Esophagus muscularis mucosa (tissue), 4 donors: ENCODE data around the gene RASSF3. TPM values are rescaled to one million over a fixed set of nuclear protein-coding genes. Genes with fewer than 3 reads are reported as not detected.

Source experiments
- DNase-seq: peaks from one replicate; pipeline ENCODE4 v3.0.0-alpha.2; 2017; ENCODE audit errors: extremely low spot score
- H3K27ac ChIP-seq, 4 donors: fragments of 200-600 bp; sonication (generic); replicated peaks in 1 of 4; 1 replicate in 3 of 4; 2 replicates in 1 of 4; pipeline ENCODE4 v1.5.1; 2016 to 2019; ENCODE audit warnings: mild to moderate bottlenecking in 1 of 4
- H3K27me3 ChIP-seq, 4 donors: fragments of 200-600 bp; sonication (generic); one replicate each; pipeline versions ENCODE4 v1.5.1 to v1.6.0; 2016 to 2019
- H3K36me3 ChIP-seq, 4 donors: fragments of 200-600 bp; sonication (generic); one replicate each; pipeline ENCODE4 v1.5.1; 2016 to 2019
- H3K4me1 ChIP-seq, 4 donors: fragments of 200-600 bp; sonication (generic); one replicate each; pipeline ENCODE4 v1.5.1; 2016 to 2019
- H3K4me3 ChIP-seq, 4 donors: fragments of 200-600 bp; sonication (generic); 1 replicate in 2 of 4; 2 replicates in 2 of 4; pipeline ENCODE4 v1.5.1; 2016 to 2019; ENCODE audit warnings: mild to moderate bottlenecking in 4 of 4, moderate library complexity in 1 of 4
- H3K9me3 ChIP-seq, 4 donors: fragments of 200-600 bp; sonication (generic); 1 replicate in 3 of 4; 2 replicates in 1 of 4; pipeline ENCODE4 v1.5.1; 2016 to 2019
- CTCF ChIP-seq, 3 experiments: fragments of 200-600 bp in 2 of 3; fragments of 450-650 bp in 1 of 3; sonication (generic) in 2 of 3; IDR thresholded peaks; one replicate each; pipeline ENCODE4 v1.5.1; 2017 to 2019; ENCODE audit warnings: antibody characterized with exemption in 3 of 3, mild to moderate bottlenecking in 2 of 3, moderate library complexity in 1 of 3
- EP300 ChIP-seq: sonication (generic); formaldehyde crosslinking; IDR thresholded peaks from one replicate; pipeline ENCODE4 v1.6.1; 2017; ENCODE audit warnings: antibody characterized with exemption
- POLR2A ChIP-seq: fragments of 450-650 bp; IDR thresholded peaks from one replicate; pipeline ENCODE4 v1.6.1; 2017; ENCODE audit warnings: antibody characterized with exemption, moderate library complexity, mild to moderate bottlenecking, low read depth
- POLR2AphosphoS5 ChIP-seq, 2 donors: sonication (generic); formaldehyde crosslinking; IDR thresholded peaks; one replicate each; pipeline ENCODE4 v1.6.1; 2017; ENCODE audit warnings: antibody characterized with exemption in 2 of 2
- WGBS: methylation state at CpG from one replicate; pipeline ENCODE4 v1.1.5; 2018; 5-methylcytosine and 5-hydroxymethylcytosine counted together
- intact Hi-C: fragments of 100-400 bp; cut with DNase I; formaldehyde crosslinking; loops from one replicate; pipeline ENCODE4 v1.15.1; 2023
- total RNA-seq, 4 donors: library from RNA; depleted of rRNA; stranded (reverse); fragments of >200 nt; gene quantifications; one replicate each; pipeline versions ENCODE4 v1.1.0 to v1.2.1, GENCODE V29; 2016

The RASSF3 gene
- total RNA-seq, 4 donors from 2014 or later, result 124 to 299 (median 229) TPM

DNA sequence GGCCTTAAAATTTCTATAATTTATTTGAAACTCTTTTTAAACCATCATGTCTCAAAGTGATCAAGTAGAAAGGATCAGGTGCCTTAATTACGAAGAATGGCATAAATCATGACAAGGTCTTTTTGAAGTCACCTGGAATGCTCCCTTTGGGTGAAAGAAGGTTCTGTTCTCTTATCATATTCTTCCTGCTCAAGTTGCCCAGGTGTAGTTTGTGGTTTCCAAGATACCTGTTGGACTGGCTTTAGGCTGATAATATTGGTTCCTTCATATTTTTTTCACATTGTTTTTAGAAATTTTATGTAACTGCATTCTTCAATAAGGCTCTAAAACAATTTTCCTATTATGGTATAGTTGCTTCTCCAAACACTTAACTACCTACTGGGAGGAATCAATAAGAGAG is 29.2 kb downstream of the RASSF3 start:
- Histone ChIP-seq H3K27ac (no peak overlapping the region), H3K27me3 (no peaks in the 10 kb centered on the region), H3K4me3 (no peak overlapping the region), H3K4me1 (peaks cover 16 to 80% (median 63%) of the 10 kb centered on the region in 4 donors), H3K36me3 (no peaks in the 10 kb centered on the region), H3K9me3 (no peaks in the 10 kb centered on the region)
- intact Hi-C loops, result no loop called here
- TF ChIP-seq CTCF (IDR thresholded peaks at IDR 0.05) (no peak), EP300 (no peak), POLR2AphosphoS5 (IDR thresholded peaks at IDR 0.05) (no peak), POLR2A (no peak)
- no peak for DNase-seq
- 87% methylated on average over 1 of the region's 1 CpG for WGBS

DNA sequence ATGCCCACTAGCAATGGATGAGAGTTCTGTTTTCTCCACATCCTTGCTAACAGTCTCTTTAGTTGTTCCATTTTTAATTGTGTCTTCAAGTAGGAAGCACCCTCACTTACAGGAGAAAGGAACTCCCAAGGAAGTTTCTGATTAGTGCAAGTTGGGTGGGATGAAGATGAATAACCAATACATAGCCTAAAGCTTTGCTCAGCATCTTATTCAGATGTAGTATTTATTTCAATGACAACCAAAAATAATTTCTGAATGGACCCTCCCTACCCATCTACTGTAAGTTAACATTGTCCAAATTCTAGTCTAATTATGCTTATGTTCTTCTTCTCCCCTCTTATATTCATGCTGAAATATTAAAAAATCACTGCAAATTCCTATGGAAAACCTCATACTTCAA is 36.0 kb downstream of the RASSF3 start:
- H3K27me3 ChIP-seq, result no peaks in the 10 kb centered on the region
- H3K27ac ChIP-seq, result no peak overlapping the region
- intact Hi-C loops, result no loop called here
- H3K36me3 ChIP-seq, result no peaks in the 10 kb centered on the region
- peaks cover 24 to 80% (median 70%) of the 10 kb centered on the region in 4 donors for H3K4me1 ChIP-seq
- DNase-seq, result no peak
- H3K9me3 ChIP-seq, result no peaks in the 10 kb centered on the region
- no peak overlapping the region for H3K4me3 ChIP-seq
- TF ChIP-seq CTCF (IDR thresholded peaks at IDR 0.05) (no peak), POLR2AphosphoS5 (IDR thresholded peaks at IDR 0.05) (no peak), POLR2A (no peak), EP300 (no peak)

DNA sequence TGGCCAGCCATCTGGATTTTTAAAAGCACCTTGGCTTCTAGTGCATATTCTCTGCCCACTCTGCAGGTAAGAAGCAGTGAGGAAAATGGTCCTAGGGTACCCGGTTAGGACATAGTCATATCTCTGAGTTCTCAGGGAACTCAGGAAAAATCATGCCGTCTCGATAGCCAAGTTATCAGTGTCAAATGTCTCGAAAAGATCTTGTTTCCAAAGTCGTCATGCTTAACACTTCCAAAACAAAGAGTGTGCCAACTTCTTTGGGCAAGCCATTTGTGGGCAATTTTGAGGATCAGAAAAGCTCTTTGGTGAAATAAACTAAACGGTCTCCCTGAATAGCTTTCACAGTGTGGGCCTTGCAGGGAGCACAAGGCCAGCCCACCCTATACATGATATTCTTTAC is 39.2 kb downstream of the RASSF3 start:
- Histone ChIP-seq H3K4me1 (peaks cover 25 to 83% (median 71%) of the 10 kb centered on the region in 4 donors), H3K4me3 (no peak overlapping the region), H3K27me3 (no peaks in the 10 kb centered on the region), H3K36me3 (no peaks in the 10 kb centered on the region), H3K27ac (peak overlapping the region; percentile 47 to 69 (median 56)), H3K9me3 (no peaks in the 10 kb centered on the region)
- intact Hi-C loops, result no loop called here
- TF ChIP-seq CTCF (IDR thresholded peaks at IDR 0.05), result no peak
- no peak for TF ChIP-seq POLR2A
- no peak for TF ChIP-seq POLR2AphosphoS5 (IDR thresholded peaks at IDR 0.05)
- no peak for DNase-seq
- 73% methylated on average over 6 of the region's 6 CpGs for WGBS

GRCh38 chr12:64650762-64651161 is 40.5 kb downstream of the RASSF3 start:
- Histone ChIP-seq H3K4me3 (peak overlapping the region in 1 of 4 donors; percentile 12), H3K36me3 (no peaks in the 10 kb centered on the region), H3K4me1 (peaks cover 29 to 83% (median 74%) of the 10 kb centered on the region in 4 donors), H3K27me3 (no peaks in the 10 kb centered on the region), H3K9me3 (no peaks in the 10 kb centered on the region), H3K27ac (peak overlapping the region; percentile 47 to 69 (median 56))
- no peak for TF ChIP-seq POLR2A
- no peak for TF ChIP-seq POLR2AphosphoS5 (IDR thresholded peaks at IDR 0.05)
- no peak for TF ChIP-seq CTCF (IDR thresholded peaks at IDR 0.05)
- TF ChIP-seq EP300, result no peak
- intact Hi-C loops, result no loop called here
- 24% methylated on average over 4 of the region's 4 CpGs for WGBS
- DNase-seq, result no peak

GRCh38 chr12:64652346-64652745 is 42.1 kb downstream of the RASSF3 start:
- Histone ChIP-seq H3K9me3 (no peaks in the 10 kb centered on the region), H3K27me3 (no peaks in the 10 kb centered on the region), H3K27ac (peak overlapping the region in 3 of 4 donors; percentile 19 to 69 (median 38)), H3K4me3 (no peak overlapping the region), H3K36me3 (no peaks in the 10 kb centered on the region), H3K4me1 (peaks cover 29 to 78% (median 67%) of the 10 kb centered on the region in 4 donors)
- WGBS, result 43% methylated on average over 2 of the region's 2 CpGs
- intact Hi-C loops, result no loop called here
- no peak for DNase-seq
- TF ChIP-seq POLR2A, result no peak
- no peak for TF ChIP-seq POLR2AphosphoS5 (IDR thresholded peaks at IDR 0.05)
- TF ChIP-seq EP300, result no peak
- TF ChIP-seq CTCF (IDR thresholded peaks at IDR 0.05), result no peak
